PC-3 (cell line): Measurements from ENCODE around the gene B4GALT2. TPM values are rescaled to one million over a fixed set of nuclear protein-coding genes. Genes with fewer than 3 reads are reported as not detected.

Source experiments
- ATAC-seq: fragments of 200-7000 bp; cut with Tn5 transposase; 2 replicates; pipeline ENCODE4 v1.9.1; 2020; ENCODE audit warnings: mild to moderate bottlenecking, moderate library complexity
- BruUV-seq: library from RNA; stranded (reverse); fragments of 400-500 nt; replicated peaks from 2 replicates; lab custom pipeline; 2021; lab: Mats Ljungman, UMichigan
- CTCF ChIA-PET: fragments of 300-600 bp; sonication (Branson Sonifier 250); formaldehyde crosslinking; loops from one replicate; lab custom pipeline; 2022; ENCODE audit warnings: antibody characterized with exemption; lab: Charles Lee
- POLR2A ChIA-PET: fragments of 300-600 bp; sonication (Branson Sonifier 250); formaldehyde crosslinking; loops from one replicate; lab custom pipeline; 2022; ENCODE audit warnings: antibody characterized with exemption; ENCODE audit not compliant: unreplicated experiment; lab: Charles Lee
- DNase-seq: peaks from one replicate; pipeline ENCODE4 v3.0.0-alpha.2; 2015
- H2AFZ ChIP-seq: fragments of 300-600 bp; sonication (generic); 2 replicates; pipeline ENCODE4 v1.6.0; 2016; ENCODE audit warnings: antibody characterized with exemption, low read length
- H3F3A ChIP-seq: fragments of 300-600 bp; sonication (generic); one replicate; pipeline ENCODE4 v1.6.0; 2017; ENCODE audit warnings: antibody characterized with exemption, low read length, control low read depth, mild to moderate bottlenecking; ENCODE audit not compliant: unreplicated experiment
- H3K27ac ChIP-seq: fragments of 300-600 bp; sonication (generic); 2 replicates; pipeline ENCODE4 v1.5.1; 2016; ENCODE audit warnings: mild to moderate bottlenecking, low read length
- H3K27me3 ChIP-seq: fragments of 300-600 bp; sonication (generic); 2 replicates; pipeline ENCODE4 v1.6.1; 2016; ENCODE audit warnings: low read length, mixed read lengths
- H3K36me3 ChIP-seq: fragments of 300-600 bp; sonication (generic); 2 replicates; pipeline ENCODE4 v1.6.1; 2016; ENCODE audit warnings: low read depth, mixed run types, low read length, mixed read lengths
- H3K4me1 ChIP-seq: fragments of 300-600 bp; sonication (generic); 2 replicates; pipeline ENCODE4 v1.5.1; 2016; ENCODE audit warnings: low read length; ENCODE audit not compliant: insufficient read depth
- H3K4me2 ChIP-seq: fragments of 300-600 bp; sonication (generic); 2 replicates; pipeline ENCODE4 v1.6.0; 2016; ENCODE audit warnings: low read length
- H3K4me3 ChIP-seq: fragments of 300-600 bp; sonication (generic); 2 replicates; pipeline ENCODE4 v1.5.1; 2016; ENCODE audit warnings: mild to moderate bottlenecking, low read length, mixed read lengths
- H3K79me2 ChIP-seq: fragments of 300-600 bp; sonication (generic); 2 replicates; pipeline ENCODE4 v1.6.1; 2017; ENCODE audit warnings: low read length, mixed read lengths
- H3K9ac ChIP-seq: fragments of 300-600 bp; sonication (generic); 2 replicates; pipeline ENCODE4 v1.6.0; 2016; ENCODE audit warnings: mild to moderate bottlenecking, low read length
- H3K9me2 ChIP-seq: fragments of 300-600 bp; sonication (generic); replicated peaks from 2 replicates; pipeline ENCODE4 v1.6.1; 2016; ENCODE audit warnings: mixed run types, low read length, mixed read lengths
- H3K9me3 ChIP-seq: fragments of 300-600 bp; sonication (generic); 2 replicates; pipeline ENCODE4 v1.6.1; 2016; ENCODE audit warnings: low read length, mixed read lengths
- H4K20me1 ChIP-seq: fragments of 300-600 bp; sonication (generic); 2 replicates; pipeline ENCODE4 v1.6.1; 2016; ENCODE audit warnings: low read length, mixed read lengths
- CTCF ChIP-seq: fragments of 300-600 bp; sonication (generic); conservative IDR thresholded peaks from 2 replicates; pipeline ENCODE4 v1.5.1; 2017; ENCODE audit warnings: antibody characterized with exemption, low read depth, mild to moderate bottlenecking, low read length
- EZH2 ChIP-seq: fragments of 300-600 bp; sonication (generic); IDR thresholded peaks from one replicate; pipeline ENCODE4 v1.6.1; 2017; ENCODE audit warnings: antibody characterized with exemption, mild to moderate bottlenecking, low read length; ENCODE audit not compliant: unreplicated experiment
- EZH2phosphoT487 ChIP-seq: fragments of 300-600 bp; sonication (generic); IDR thresholded peaks from 2 replicates; pipeline ENCODE4 v1.6.1; 2018; ENCODE audit warnings: mild to moderate bottlenecking, antibody characterized with exemption, low read length, borderline replicate concordance
- intact Hi-C: fragments of 100-400 bp; cut with micrococcal nuclease; formaldehyde crosslinking; loops from 2 replicates; pipeline ENCODE4 v1.9.0; 2023
- total RNA-seq: library from RNA; depleted of rRNA; stranded (reverse); fragments of >200 nt; gene quantifications from 2 replicates; pipeline ENCODE4 v1.2.3, GENCODE V29; 2014

B4GALT2 gene
- total RNA-seq, 1 experiment from 2014 or later = 103 TPM

DNA sequence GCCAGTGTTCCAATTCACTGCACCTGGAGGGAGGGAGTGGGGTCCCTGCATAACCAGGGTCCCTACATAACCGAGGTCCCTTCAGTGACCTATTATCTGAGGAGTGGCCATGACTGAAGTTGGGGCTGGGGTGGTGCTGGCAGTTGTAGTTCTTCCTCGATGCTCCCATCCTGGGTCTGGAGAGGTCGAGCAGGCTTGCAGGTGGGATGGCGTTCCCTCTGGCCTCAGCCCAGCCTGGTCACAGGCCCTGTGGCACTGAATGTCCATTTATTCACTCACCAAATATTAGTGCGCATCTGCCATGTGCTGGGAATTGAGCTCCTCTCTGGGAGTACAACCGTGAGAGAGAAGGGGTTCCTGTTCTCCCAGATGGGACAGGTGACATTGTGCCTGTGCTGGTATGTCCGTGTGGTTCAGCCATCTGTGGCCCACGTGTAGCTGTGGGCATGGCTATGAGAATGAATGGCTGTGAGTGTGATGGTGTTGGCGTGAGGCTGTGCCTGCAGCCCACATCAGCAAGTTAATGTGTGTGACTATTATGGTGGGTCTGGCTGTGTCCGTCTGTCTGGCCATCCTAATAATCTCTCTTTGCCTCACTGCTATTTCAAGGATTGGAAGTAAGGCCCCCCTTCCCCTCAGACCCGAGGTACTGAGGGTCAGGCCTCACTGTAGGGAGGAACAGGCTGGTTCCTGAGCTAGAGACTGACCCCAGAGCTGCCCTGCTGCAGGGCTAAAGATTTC lies 56.1 kb downstream of the B4GALT2 start:
- H3K27ac ChIP-seq = no peak overlapping the region
- POLR2A ChIA-PET = no interaction called here
- TF ChIP-seq EZH2 (no peak), CTCF (no peak), EZH2phosphoT487 (no peak)

DNA sequence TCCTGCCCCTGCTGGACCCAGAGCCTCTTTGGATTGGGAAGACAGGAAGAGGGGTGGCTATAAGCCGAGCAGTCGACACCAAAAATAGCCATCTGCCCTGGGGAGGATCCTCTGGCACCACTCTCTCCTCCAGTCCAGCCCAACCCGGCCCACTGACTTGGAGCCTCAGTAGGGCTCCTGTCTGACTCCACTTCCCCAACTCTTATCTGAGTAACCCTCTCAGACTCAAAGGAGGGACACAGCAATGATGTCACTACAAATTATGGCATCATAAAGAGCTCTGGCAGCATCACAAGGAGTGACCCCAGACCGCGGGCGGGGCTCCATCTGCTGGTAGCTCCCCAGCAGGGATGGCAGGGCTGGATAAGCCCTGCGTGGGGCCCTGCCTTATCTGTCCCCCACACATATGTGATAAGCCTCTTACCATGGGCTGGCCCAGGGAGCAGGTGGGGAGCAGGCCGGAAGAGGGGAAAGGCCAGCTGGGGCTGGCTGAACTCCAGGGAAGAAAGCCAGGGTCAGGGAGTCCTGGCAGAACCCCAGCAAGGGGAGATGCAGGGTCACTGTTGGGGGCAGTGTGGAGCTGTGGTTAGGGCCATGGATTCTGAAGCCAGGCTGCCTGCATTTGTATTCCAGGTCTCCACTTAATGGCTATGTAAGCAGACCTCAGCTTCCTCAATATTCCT lies 56.9 kb downstream of the B4GALT2 start:
- H3K27ac ChIP-seq = no peak overlapping the region
- no peaks in the 10 kb centered on the region for H3K79me2 ChIP-seq
- H3K27me3 ChIP-seq = no peaks in the 10 kb centered on the region
- H4K20me1 ChIP-seq = no peaks in the 10 kb centered on the region
- no peaks in the 10 kb centered on the region for H3K9me3 ChIP-seq
- no peak overlapping the region for H3K4me3 ChIP-seq
- DNase-seq (no peak), ATAC-seq (no peak)
- no peaks in the 10 kb centered on the region for H3K36me3 ChIP-seq
- no peak overlapping the region for H2AFZ ChIP-seq
- H3K9me2 ChIP-seq = no peaks in the 10 kb centered on the region
- intact Hi-C loops = loop anchor here (1.0 to 5.0 kb wide), 3 partner anchors 31 to 274 kb away; partner anchors contain the start of gene CCDC24
- H3F3A ChIP-seq = no peaks in the 10 kb centered on the region
- H3K4me1 ChIP-seq = peaks cover 40% of the 10 kb centered on the region
- no peak overlapping the region for H3K4me2 ChIP-seq
- TF ChIP-seq CTCF (peak; percentile 12; the same call in 1 of the 2 replicates), EZH2phosphoT487 (no peak)
- no TSS peak for BruUV-seq
- ChIA-PET POLR2A (no interaction called here), CTCF (interaction anchor here (0.6 to 1.7 kb wide), 4 partner anchors 12 to 273 kb away, joined by 3 to 13 read pairs (median 4); no protein-coding TSS in a partner anchor)
- no peak overlapping the region for H3K9ac ChIP-seq

More for the DNA sequence above, 56.1 kb downstream of the B4GALT2 start:
- no peak overlapping the region for H3K9ac ChIP-seq
- no peaks in the 10 kb centered on the region for H4K20me1 ChIP-seq
- H2AFZ ChIP-seq = no peak overlapping the region
- DNase-seq (no peak), ATAC-seq (no peak)
- intact Hi-C loops = loop anchor here (5.0 kb wide), 2 partner anchors 43 to 273 kb away; partner anchors contain the start of gene CCDC24
- H3K79me2 ChIP-seq = no peaks in the 10 kb centered on the region
- no peak overlapping the region for H3K4me3 ChIP-seq
- no peaks in the 10 kb centered on the region for H3F3A ChIP-seq
- H3K36me3 ChIP-seq = no peaks in the 10 kb centered on the region
- H3K9me2 ChIP-seq = no peaks in the 10 kb centered on the region
- no peaks in the 10 kb centered on the region for H3K27me3 ChIP-seq
- no TSS peak for BruUV-seq
- CTCF ChIA-PET = interaction anchor here (1.7 kb wide), 1 partner anchor 29 kb away, joined by 5 read pairs; no protein-coding TSS in a partner anchor
- H3K9me3 ChIP-seq = no peaks in the 10 kb centered on the region
- H3K4me2 ChIP-seq = no peak overlapping the region
- H3K4me1 ChIP-seq = peaks cover 34% of the 10 kb centered on the region
